NCI-H187 treated with DMSO at 0.1 percent for 48 hours (cell line): ENCODE data around the gene TMEM62.
"Not testable (repeated sequence)": the region's sequence is repeated elsewhere in the genome, so short reads cannot be mapped to it uniquely, and the experiment has no call there.

Experiments
- DNase-seq: peaks from one replicate; lab custom pipeline; 2025; lab: John Stamatoyannopoulos, UW

TMEM62 gene

DNA sequence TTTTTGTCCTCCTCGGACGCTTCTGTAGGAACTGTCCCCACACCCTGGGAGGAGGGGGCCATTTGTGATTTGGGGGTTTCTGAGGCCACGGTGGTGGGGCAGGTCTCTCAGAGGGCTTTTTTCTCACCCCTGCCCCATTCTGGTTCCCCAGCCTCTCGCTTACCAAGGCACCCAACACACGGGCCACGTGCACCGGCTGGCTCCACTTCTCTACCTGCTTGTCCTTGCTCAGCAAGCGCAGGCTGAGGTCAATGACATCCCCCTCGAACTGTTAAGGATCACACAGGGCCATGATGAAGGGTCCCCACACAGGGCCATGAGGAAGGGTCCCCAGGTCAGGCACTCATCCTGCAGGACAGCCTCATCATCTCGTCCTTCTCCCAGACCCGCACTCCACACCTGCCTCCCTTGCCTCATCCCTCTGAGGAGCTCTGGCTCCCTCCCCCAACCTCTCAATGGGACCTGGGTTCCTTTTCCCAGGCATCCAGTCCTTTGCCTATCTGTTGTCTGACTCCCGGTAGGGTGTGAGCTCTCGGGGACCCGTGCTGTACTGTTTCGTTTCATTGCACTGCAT, 76.9 kb downstream of the TMEM62 start:
- DNase-seq, result no peak

DNA sequence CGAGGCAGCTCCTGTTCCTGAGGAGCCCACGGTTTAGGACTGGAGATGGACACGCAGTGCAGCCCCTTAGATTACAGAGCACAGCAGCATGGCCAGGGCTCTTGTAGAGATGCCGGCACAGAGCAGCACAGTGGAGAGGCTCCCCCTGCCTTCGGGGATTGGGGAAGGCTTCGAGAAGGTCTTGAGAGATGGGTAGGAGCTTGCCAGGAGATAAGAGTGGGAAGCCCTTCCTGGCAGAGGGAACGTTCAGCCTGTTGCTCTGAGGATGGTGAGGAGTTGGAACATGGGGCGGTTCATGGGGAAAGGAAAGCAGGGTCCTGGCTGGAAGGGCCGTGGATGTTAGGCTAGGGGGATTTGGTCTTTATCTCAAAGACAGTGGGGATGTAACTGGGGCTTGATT, 77.4 kb downstream of the TMEM62 start:
- no peak for DNase-seq

DNA sequence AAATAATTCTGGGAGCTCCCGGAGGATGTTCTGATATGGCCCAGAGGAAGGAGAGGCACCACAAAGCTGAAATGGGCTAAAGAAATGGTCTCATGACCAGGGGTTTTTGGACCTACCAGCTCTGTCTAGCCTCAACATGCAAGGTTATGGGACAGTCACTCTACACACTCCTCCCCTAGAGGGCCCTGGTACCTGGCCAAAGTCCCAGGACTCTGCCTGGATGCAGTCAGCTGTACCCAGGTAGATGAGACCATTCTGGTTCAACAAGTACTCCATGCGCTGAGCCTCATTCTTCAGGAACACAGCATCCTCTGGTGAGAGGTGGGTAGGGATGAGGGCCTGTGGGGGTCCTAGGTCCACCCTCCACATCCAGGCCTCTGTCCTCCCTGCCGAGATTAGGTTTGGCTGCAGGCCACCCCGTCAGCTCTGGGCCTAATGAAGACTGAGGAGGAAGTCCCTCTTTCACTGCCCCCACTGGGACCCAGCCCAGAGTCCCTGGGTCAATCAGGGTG, 77.9 kb downstream of the TMEM62 start:
- no peak for DNase-seq

DNA sequence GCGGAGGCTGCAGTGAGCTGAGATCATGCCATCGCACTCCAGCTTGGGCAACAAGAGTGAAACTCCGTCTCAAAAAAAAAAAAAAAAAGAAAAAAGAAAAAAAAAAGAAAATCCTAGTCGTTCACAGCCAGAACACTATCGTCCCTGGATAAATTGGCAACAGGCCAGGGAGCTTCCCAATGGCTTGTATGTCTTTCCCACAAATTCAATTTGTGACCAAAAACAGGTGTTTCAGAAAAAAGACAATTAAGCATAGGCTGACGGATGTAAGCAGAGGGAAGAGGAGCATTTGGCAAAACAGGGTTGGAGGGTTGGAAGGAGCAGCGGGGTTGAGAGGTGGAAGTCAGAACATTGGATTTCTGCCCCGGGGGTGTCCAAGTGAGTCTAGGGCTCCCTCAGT, 78.9 kb downstream of the TMEM62 start:
- no peak for DNase-seq

DNA sequence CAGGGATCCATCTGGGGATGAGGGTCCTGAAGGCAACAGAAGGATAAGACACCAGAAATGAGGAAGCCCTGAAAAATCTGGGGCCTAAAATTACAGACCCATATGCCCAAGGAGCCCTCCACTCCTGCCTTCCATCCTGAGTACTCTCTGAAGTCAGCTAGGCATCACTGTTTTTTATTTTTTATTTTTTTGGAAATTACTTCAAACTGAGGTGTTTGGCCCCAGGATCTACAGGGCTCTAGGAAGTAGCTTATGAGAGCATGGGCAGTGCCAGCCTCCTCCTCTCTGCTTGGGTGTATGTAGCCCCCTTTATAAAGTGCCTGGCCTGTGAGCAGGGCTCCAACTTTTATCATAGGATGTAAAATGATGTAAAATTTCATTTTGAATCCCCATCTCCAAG, 79.6 kb downstream of the TMEM62 start:
- no peak for DNase-seq

DNA sequence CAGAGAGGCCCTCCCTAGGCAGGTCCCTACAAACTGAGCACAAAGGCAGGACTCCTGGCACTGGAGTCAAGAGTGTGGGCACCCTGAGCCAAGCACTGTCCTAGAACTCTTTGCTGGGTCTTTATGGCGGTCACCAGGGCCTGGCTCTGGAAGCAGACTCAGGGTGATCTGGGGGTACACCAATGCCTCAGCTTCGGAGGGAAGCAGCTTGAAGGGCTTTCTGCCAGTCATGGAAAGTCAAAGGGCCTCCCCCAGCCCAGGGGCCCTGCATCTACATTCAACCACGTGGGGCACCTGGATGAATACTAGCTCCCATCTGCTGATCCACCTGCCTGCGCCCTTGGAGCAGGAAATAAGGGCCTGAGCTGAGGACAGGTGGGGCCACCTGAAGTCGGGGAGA, 80.1 kb downstream of the TMEM62 start:
- DNase-seq, result no peak

DNA sequence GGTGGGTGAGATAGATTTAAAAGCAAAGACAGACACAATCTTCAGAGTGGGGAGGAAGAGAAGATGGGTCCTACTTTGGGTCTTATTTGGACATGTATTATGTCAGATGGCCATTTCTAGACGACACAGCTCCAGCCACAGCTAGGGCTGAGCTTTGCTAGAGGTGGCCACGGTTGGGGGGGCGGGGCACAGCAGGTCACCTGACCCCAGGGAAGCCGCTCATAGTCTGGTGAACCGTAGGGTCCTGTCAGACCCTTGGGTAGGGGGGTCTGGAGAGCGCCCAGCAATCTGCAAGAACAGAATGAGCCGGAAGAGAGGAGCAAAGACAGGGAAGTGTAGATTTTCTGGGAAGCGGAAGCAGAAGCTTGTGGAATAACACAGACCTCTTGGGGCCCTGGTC, 80.8 kb downstream of the TMEM62 start:
- no peak for DNase-seq

DNA sequence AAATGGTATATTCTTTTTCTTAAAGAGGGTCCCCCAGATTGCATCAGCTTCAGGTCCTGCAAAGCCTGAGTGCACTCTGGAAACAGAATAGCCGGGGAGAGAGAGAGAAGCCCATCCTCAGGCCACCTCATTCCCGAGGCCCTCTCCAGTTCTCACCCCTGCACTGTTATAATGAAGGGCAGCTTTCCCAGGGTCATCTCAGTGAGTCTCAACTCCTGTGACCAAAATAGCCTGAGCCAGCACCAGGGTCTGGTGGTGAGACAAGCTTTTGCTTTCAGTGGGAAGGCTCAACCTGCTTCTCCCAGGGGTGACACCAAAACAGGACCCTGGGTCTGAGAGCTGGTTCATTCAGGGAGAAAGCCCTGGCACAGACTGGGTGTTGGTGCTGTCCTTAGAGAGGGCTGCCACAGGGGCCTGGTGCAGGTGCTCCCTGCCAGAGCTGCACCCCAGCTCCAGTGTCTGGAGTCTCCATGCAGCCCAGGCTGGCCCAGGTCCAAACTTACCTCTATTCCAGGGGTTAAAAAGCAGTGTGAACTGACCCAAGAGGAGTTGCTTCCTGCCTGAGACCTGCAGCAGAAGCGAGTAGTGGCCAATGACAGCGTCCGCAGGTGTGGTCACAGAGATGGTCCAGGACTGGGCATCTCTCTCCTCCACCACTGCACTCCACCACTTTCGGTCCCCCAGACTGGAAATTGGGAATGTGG, 81.4 kb downstream of the TMEM62 start:
- DNase-seq, result no peak

DNA sequence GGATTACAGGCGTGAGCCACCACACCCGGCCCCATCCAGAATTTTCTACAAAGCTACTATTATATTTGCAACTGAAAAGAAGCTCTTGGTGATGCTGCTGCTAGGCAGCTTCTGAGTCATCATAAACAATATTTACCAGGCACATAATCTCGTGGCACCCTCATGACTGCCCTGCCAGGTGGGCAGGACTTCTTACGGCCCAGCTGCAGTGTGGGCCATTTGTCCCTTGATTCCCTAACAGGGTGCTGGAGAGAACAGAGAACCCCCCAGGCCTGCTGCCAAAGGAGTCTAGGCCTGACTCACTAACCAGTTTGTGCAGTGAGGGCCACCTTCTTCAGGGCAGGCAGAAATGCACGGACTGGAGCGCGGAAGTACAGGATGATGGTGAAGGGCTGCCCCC, 82.6 kb downstream of the TMEM62 start:
- DNase-seq, result no peak

DNA sequence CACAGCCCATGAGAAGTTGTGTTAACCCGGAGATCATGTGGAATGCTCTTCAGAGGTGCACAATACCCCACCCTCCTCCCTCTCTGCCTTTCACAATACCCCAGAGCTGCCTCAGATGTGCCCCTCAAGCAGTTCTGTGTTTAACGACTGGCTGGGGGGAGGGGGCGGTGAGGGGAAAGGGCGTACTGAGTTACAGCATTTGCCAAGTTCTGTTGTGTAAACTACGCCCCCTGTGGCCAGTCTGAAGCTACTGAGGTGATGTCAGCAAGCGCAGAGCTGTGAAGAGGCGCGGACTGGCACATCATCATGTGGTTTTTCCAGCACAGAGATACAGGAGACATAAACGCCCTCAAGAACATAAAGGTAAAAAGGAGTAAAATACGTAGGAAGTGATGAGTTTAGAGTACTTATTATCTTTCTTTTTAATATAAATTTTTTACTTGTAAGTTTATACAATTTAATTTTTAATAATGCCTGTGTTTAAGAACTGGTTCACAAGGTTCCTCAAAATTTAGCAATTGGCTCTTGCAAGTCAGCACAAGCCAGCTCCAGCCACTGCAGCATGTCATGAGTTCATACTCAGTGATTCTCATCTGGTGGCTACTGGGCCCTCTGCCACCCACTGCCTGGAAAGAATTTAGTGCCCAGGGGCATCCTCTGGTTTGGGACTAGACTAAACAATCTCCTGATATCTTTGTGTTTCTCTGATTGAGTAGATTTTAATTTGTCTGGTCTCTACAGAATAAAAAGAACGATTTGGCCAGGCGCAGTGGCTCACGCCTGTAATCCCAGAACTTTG, 85.7 kb downstream of the TMEM62 start:
- no peak for DNase-seq

DNA sequence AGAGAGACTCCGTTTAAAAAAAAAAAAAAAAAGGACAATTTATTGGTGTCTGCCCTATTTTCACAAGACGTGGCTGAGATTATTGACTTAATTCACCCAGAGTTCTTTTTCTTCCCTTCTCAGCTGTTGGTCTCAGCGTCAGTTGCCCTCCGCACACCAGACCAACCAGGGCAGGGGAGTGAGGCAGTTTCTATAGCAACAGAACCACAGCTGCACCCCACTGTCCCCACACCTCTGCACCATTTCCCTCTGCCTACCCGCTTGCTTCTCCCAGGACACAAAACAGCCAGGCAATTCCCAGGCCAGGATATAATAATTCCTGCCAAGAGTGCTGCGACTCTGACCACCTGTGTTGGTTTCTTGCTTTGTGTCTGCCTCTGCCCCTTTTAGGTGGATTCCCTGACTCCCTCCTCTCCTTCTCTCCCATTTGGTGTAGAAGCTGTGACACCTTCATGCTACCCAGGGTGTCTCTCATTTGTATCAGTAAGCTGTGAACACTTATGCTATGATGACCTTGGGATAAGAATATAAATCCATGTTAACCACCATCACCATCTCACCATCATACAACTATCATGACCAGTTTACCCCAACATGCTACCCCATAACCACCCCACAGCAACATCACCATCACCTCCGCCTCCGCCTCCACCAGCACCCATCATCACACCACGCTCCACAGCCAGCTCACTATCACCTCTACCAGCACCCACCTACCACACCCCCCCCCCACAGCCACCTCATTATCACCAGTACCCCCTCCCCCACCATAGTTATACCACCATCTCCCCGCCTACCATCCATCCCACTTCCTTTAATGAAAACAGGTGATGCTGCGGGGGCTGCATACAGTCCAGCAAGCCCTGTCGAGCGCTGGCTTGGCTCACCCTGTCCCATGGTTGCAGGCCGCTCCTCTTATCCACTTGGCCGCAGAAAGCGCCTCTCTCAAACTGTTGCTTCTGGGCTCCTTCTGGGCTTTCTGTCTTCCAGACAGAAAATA, 86.8 kb downstream of the TMEM62 start:
- DNase-seq, result no peak

DNA sequence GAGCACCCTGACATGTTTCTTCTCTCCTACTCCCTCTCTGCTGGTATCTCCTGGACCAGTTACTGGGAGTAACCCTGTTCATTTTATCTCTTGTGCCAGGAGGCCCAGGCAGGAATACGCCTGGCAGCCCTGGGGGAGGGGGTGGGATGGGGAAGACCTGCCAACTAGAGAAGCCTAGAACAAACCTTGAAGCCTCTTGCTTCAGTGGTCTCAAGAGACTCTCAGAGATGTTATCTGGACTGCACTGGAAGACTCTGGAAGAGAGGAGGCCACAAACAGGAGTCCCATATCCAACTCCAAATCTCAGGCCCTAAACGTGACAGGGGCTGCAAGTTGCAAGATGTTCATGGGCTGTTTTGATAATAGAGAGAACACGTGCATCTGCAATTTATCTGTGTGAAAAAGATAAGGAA, 87.6 kb downstream of the TMEM62 start, which contains the start of gene EPB42:
Gene EPB42, minus strand, starts transcription at position 28 of the 413 bp plus-strand sequence. CDS start 193 bp downstream, outside the sequence.
- no peak for DNase-seq

DNA sequence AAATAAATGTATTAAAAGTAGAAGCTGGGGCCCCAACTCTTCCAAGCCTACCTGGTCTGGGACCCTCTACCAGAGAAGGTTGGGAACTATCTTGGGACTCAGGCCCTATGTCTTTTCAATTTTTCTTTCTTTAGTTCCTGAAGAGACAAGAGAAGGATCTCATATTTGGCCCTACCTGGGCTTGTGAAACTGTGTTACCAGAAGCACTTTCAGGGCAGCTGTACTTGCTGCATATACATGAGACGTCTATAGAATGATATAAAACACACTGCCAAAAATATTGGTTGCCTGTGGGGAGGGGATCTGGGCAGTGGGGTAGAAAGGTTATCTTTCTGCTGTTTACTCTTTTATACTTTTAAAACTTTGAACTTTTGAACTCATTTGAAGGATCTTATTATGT, 88.0 kb downstream of the TMEM62 start:
- DNase-seq, result no peak

DNA sequence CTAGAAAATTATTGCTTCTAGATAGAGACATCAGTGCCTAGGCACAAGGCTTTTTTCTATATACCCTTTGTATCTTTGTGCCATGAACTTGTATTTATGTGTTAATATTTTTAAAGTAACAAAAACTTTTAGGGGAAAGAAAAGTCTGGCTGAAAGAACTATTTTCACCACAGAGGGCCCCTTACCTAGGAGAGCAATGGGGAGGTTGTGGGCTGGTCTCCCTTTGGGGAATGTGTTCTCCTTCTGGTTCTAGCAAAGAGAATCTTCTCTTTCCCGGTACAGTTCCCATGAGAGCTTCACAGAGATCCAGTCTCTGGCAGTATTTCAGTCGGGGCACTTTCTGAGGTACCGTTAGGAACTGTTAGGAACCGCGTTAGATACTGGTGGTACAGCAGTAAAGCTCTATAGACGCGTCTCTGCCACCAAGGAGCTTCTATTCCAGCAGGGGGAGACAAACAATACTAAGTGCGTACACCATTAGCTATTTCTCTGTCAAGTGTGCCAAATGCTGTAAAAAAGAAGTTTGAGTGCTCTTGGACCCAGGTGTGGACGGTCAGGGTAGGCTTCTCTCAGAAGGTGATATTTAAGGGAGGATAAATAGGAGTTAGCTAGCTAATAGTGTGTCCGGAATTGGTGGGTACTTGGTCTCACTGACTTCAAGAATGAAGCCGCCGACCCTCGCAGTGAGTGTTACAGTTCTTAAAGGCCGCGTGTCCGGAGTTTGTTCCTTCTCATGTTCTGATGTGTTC, 92.0 kb downstream of the TMEM62 start:
- DNase-seq, result no peak

DNA sequence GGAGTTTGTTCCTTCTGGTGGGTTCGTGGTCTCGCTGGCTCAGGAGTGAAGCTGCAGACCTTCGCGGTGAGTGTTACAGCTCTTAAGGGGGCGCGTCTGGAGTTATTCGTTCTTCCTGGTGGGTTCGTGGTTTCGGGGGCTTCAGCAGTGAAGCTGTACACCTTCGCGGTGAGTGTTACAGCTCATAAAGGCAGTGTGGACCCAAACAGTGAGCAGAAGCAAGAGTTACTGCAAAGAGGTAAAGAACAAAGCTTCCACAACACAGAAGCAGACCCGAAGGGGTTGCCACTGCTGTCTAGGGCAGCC, 92.5 kb downstream of the TMEM62 start:
- DNase-seq, result not testable (repeated sequence)

DNA sequence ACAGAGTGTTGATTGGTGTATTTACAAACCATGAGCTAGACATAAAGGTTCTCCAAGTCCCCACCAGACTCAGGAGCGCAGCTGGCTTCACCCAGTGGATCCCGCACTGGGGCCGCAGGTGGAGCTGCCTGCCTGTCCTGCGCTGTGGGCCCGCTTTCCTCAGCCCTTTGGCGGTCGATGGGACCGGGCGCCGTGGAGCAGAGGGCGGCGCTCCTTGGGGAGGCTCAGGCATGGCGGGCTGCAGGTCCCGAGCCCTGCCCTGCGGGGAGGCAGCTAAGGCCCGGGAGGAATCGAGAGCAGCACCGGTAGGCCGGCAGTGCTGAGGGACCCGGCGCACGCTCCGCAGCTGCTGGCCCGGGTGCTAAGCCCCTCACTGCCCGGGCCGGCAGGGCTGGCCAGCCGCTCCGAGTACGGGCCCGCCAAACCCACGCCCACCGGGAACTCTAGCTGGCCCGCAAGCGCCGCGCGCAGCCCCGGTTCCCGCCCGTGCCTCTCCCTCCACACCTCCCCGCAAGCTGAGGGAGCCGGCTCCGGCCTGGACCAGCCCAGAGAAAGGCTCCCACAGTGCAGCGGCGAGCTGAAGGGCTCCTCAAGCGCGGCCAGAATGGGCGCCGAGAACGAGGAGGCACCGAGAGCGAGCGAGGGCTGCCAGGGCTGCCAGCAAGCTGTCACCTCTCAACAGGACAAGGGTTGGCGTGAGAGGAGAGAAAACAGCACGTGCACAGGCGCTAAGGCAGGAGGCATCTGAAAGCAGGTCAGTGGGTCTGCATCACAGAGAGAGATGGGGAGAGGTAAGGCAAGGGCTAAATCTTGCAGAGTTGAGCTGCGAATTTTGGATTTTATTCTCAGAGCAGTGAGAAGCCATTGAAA, 93.3 kb downstream of the TMEM62 start:
- DNase-seq, result no peak

DNA sequence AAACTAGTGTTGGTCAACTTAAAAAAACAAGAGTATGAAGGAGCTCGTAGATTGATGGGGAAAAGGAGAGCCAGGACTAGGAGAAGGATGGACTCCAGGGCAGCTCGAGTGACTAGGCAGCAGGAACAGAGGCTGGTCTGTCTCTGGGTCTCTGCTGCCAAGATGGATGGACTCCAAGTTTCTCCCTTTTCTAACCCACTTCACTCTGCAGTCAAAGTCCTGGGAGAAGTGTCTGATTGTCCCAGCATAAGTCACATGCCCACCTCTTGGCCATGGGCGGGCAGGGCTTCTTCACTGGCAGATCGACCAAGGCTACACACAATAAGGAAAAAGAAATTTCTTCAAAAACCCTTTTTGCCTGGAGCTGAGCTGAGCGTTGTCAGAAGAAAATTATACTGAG, 96.6 kb downstream of the TMEM62 start:
- DNase-seq, result no peak

DNA sequence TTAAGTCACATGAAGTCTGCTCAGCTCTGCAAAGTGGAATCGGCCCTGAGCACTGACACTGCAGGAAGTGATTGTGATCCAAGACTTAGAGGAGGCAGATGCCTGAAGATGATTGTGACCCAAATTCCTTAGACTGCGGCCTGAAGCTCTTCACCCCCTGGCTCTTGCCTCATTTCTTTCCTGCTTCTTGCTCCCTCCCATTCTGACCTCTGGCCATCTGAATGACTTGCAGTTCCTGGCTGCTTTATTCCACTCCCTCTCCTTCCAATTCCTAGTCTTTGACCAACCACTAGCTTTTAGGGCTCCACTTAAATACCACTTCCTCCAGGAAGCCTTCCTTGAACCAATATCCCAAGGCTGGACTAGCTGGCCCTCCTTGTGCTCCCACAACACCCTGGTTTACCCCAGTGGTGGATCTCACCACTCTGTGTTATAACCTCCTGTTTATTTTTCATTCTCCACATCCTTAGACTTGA, 97.3 kb downstream of the TMEM62 start:
- no peak for DNase-seq

DNA sequence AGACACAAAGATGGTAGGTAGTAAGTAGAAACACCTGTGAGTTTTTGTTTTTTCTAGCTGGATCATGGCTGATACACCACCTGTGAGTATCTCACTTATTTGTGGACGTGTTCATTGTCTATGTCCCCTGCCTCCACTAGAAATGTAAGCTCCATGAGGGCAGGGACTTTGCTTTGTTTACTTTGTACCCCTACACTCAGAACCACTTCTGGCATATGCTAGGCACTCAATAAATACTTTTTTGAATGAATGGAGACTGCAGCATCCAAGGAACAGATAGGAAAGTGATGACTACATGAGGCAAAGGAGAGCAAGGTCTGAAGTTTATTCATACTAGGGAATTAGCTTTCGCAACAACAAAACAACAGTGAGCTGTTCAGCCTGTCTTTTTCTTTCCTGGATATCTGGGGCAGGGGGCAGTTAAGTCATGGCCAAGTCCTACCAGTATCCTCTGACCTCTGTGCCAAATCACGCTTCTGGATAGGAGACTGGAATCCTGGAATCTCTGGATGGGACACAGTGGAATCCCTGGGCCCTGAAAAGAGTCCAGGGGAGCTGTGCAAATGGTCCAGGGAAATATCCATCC, 99.0 kb downstream of the TMEM62 start:
- no peak for DNase-seq
